HEK293T (cell line): ENCODE results near the gene CALM1.

Experiments
- BHLHE40 ChIP-seq: fragments of 450-650 bp; IDR thresholded peaks from 2 replicates; pipeline ENCODE4 v1.6.1; 2016; ENCODE audit warnings: mild to moderate bottlenecking, moderate library complexity, borderline replicate concordance
- FOXM1 ChIP-seq: fragments of 450-650 bp; IDR thresholded peaks from 2 replicates; pipeline ENCODE4 v1.6.1; 2017; ENCODE audit warnings: mild to moderate bottlenecking, borderline replicate concordance

- no peak for TF ChIP-seq BHLHE40
- no peak for TF ChIP-seq FOXM1
Observed at GRCh38 chr14:90408713-90409112, 11.9 kb downstream of the CALM1 start.
